IPS-18a (cell line): ENCODE results near the gene DNMT1.
A peak's percentile ranks its signal among the peaks of the same experiment; 100 is the strongest.
"Not testable (repeated sequence)": the region's sequence is repeated elsewhere in the genome, so short reads cannot be mapped to it uniquely, and the experiment has no call there.

ENCODE experiments used
- H3K27ac ChIP-seq: one replicate; pipeline ENCODE4 v1.5.1; 2013; ENCODE audit warnings: low read length
- H3K27me3 ChIP-seq: one replicate; pipeline ENCODE4 v1.6.1; 2013; ENCODE audit warnings: mild to moderate bottlenecking, low read length; ENCODE audit not compliant: control insufficient read depth, insufficient read depth
- H3K36me3 ChIP-seq: one replicate; pipeline ENCODE4 v1.6.1; 2013; ENCODE audit warnings: low read depth, low read length; ENCODE audit not compliant: control insufficient read depth
- H3K4me1 ChIP-seq: one replicate; pipeline ENCODE4 v1.6.1; 2013; ENCODE audit warnings: low read depth, low read length; ENCODE audit not compliant: control insufficient read depth
- H3K4me3 ChIP-seq: one replicate; pipeline ENCODE4 v1.5.1; 2013; ENCODE audit warnings: low read length
- H3K9ac ChIP-seq: one replicate; pipeline ENCODE4 v1.6.1; 2013; ENCODE audit warnings: mild to moderate bottlenecking, low read length, moderate library complexity
- H3K9me3 ChIP-seq: one replicate; pipeline ENCODE4 v1.6.1; 2013; ENCODE audit warnings: low read depth, low read length; ENCODE audit not compliant: control insufficient read depth

Gene DNMT1

DNA sequence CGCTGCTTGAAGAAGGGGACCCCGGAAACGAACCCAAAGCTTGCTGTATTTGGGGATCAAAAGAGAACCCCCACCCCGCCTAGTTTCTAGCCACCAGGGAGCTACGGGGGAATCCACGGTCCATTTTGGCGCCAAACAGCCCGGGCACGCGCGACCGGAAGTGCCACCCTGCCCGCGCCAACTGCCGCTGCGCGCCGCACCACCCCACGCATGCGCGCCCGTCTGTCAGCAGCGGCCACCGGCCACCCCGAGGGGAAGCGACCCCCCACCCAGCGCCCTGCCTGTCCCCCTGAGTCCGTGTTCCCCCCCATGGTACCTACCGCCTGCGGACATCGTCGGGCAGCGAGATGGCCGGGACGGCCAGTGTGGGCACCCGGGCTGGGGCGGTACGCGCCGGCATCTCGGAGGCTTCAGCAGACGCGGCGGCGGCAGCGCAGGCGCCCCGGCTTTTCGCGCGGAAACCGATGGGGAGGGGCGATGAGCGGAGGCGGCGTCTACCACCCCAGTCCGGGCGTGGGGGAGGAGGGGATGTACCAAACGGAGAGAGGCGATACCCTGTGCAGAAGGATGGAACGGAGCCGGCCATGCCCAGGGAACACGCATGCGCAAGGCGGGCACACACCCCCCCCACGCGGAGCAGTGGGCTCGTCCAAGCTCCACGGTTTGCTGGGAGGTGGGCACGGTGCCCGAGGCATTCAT, at the start of gene DNMT1:
DNMT1 (minus strand) TSS at position 454 of the 699 bp plus-strand sequence; CDS start at position 400, 54 bp downstream.
- H3K27me3 ChIP-seq = no peaks in the 10 kb centered on the region
- H3K27ac ChIP-seq = peak within 1 kb of the TSS; percentile 84
- H3K9me3 ChIP-seq = no peaks in the 10 kb centered on the region
- H3K36me3 ChIP-seq = peaks cover 16% of the 10 kb centered on the region
- peak within 1 kb of the TSS; percentile 66 for H3K4me3 ChIP-seq
- peak within 1 kb of the TSS; percentile 93 for H3K9ac ChIP-seq
- no peaks in the 10 kb centered on the region for H3K4me1 ChIP-seq

DNA sequence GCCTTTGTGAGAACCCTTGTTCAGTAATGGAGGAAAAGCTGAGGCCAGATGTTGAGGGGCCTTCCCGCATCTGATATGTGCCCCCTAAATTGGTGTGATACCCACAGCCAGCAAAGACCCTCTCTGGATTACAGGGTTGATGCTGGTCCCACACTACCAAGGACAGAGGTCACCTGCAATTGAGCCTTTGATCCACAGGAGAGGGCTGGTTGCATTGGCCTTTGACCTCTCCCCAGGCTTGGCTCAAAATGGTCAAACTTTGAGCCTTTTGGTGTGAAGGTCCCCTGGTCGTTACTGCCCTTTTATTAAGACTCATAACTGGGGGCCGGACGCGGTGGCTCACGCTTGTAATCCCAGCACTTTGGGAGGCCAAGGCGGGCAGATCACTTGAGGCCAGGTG, 48.9 kb upstream of the DNMT1 start:
- H3K27me3 ChIP-seq = no peaks in the 10 kb centered on the region
- no peaks in the 10 kb centered on the region for H3K9me3 ChIP-seq
- no peaks in the 10 kb centered on the region for H3K36me3 ChIP-seq
- H3K9ac ChIP-seq = no peak overlapping the region
- no peak overlapping the region for H3K4me3 ChIP-seq
- H3K27ac ChIP-seq = no peak overlapping the region
- no peaks in the 10 kb centered on the region for H3K4me1 ChIP-seq

DNA sequence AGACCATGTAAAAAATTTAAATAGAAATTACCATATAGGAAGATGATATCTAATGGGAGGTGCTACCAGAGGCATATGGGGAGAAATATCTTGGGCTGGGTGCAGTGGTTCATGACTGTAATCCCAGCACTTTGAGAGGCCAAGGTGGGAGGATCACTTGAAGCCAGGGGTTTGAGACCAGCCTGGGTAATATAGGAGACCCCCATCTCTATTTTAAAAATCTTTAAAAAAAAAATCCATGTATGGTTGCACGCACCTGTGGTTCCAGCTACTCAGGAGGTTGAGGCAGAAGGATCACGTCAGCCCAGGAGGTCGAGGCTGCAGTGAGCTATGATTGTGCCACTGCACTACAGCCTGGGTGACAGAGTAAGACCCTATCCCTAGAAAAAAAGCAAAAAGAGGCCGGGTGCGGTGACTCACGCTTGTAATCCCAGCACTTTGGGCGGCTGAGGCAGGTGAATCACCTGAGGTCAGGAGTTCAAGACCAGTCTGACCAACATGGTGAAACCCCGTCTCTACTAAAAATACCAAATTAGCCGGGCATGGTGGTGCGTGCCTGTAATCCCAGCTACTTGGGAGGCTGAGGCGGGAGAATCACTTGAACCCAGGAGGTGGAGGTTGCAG, 47.2 kb upstream of the DNMT1 start:
- H3K9ac ChIP-seq, H3K27me3 ChIP-seq, H3K27ac ChIP-seq, H3K4me1 ChIP-seq, H3K4me3 ChIP-seq, H3K9me3 ChIP-seq, H3K36me3 ChIP-seq: not testable (repeated sequence)

DNA sequence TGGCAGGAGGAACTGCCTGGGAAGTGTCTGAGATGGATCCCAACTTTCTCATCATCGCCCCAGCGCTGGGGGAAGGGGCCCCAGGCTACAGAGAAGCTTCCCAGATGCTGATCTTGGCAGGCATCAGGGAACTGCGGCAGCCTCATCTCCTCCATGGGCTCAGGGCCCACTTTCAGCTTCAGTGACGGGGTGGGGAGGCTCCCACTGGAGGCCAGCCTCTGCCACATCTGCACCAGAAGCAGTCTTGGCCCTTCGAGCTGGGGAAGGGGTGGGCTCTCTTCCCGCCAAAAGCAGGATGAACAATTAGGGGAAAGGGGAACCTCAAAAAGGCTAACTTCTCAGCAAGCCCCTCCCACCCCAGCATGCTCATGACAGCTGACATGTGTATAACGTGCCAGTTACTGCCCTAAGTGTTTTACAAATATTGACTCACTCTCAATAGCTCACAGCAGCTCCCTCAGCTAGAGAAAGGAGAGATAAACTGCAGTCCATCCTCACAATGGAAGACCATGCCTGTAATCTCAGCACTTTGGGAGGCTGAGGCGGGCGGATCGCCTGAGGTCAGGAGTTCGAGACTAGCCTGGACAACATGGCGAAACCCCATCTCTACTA, 43.5 kb upstream of the DNMT1 start:
- Histone ChIP-seq H3K4me3 (no peak overlapping the region), H3K27me3 (no peaks in the 10 kb centered on the region), H3K9ac (no peak overlapping the region), H3K9me3 (no peaks in the 10 kb centered on the region), H3K4me1 (no peaks in the 10 kb centered on the region), H3K27ac (no peak overlapping the region), H3K36me3 (no peaks in the 10 kb centered on the region)

DNA sequence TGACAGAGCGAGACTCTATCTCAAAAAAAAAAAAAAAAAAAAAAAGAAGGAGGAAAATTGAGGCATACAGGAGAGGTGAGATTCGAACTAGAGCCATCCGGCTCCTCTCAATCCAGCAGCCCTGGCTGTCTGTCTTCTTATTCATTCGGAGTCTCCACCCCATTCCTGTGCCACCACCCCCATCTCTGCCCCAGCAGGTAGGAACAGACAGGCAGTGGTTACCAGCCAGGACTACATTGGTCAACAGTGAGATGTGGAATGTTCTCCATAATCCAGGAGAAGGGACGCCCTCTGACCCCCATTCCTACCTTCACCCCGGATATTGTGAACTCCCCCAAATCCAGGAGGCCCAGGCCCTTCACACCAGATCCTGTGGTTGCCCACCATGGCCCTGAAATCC, 42.9 kb upstream of the DNMT1 start:
- H3K36me3 ChIP-seq = no peaks in the 10 kb centered on the region
- H3K4me3 ChIP-seq = no peak overlapping the region
- H3K9ac ChIP-seq = no peak overlapping the region
- no peaks in the 10 kb centered on the region for H3K9me3 ChIP-seq
- H3K27me3 ChIP-seq = no peaks in the 10 kb centered on the region
- no peaks in the 10 kb centered on the region for H3K4me1 ChIP-seq
- no peak overlapping the region for H3K27ac ChIP-seq

DNA sequence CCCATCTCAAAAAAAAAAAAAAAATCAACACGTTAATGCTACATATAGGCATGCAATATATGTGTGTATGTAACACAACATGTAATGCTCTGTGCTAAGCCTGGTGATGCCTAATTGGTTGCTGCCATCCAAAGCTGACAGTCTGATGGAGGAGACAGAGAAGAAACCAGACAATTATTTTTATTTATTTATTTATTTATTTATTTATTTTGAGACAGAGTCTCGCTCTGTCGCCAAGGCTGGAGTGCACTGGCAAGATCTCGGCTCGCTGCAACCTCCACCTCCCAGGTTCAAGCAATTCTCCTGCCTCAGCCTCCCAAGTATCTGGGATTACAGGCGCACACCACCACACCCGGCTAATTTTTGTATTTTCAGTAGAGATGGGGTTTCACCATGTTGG, 40.7 kb upstream of the DNMT1 start:
- H3K27ac ChIP-seq, H3K4me3 ChIP-seq, H3K9ac ChIP-seq, H3K27me3 ChIP-seq, H3K36me3 ChIP-seq, H3K9me3 ChIP-seq, H3K4me1 ChIP-seq: not testable (repeated sequence)

DNA sequence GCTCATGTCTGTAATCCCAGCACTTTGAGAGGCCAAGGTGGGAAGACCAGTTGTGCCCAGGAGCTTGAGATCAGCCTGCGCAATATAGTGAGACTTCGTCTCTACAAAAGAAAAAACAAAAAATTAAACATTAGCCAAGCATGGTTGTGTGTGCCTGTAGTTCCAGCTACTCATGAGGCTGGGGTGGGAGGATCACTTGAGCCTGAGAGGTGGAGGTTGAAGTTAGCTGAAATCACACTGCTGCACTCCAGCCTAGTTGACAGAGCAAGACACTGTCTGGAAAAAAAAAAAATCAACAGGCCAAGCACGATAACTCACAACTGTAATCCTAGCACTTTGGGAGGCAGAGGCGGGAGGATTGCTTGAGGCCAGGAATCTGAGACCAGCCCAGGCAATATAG, 40.2 kb upstream of the DNMT1 start:
- Histone ChIP-seq H3K27me3 (no peaks in the 10 kb centered on the region), H3K9me3 (no peaks in the 10 kb centered on the region), H3K27ac (no peak overlapping the region), H3K4me1 (no peaks in the 10 kb centered on the region), H3K36me3 (no peaks in the 10 kb centered on the region), H3K4me3 (no peak overlapping the region), H3K9ac (no peak overlapping the region)

DNA sequence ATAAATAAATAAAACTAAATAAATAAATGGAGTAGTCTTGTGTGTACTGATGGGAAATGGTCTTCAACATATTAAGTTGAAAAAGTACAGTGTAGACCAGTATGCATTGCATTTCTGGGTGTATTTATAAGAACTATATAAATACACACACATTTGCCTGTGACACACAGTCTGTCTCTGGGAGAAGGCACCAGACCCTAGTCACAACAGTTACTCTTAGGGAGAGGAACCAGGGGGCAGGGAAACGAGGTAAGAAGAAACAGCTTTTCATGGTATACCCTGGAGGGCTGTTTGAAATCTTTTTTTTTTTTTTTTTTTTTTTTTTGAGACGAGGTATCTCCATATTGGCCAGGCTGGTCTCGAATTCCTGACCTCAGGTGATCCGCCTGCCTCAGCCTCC, 39.2 kb upstream of the DNMT1 start:
- Histone ChIP-seq H3K4me3 (no peak overlapping the region), H3K4me1 (no peaks in the 10 kb centered on the region), H3K9ac (no peak overlapping the region), H3K27ac (no peak overlapping the region), H3K27me3 (no peaks in the 10 kb centered on the region), H3K9me3 (no peaks in the 10 kb centered on the region), H3K36me3 (no peaks in the 10 kb centered on the region)

DNA sequence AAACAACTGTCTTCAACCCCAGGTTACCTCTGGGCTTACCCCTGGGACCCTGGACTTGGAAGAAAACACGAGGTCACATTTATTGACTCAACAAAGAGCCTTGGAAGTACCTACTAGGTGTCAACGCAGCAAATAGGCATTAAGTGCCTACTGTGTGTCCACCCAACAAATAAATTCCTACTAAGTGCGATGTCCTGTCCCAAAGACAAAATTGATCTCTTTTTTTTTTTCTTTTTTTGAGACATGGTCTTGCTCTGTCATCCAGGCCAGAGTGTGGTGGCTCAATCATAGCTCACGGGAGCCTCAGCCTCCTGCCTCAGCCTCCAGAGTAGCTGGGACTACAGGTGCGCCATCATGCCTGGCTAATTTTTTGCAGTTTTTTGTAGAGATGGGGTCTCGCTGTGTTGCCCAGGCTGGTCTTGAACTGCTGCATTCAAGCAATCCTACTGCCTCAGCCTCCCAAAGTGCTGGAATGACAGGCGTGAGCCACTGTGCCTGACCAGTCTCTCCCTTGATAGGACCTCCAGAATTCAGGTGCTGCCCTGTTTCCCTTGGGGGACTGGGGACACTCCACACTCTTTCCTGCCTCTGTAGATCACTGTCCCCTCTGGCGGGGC, 37.0 kb upstream of the DNMT1 start:
- Histone ChIP-seq H3K4me3 (peak overlapping the region; percentile 75), H3K9me3 (no peaks in the 10 kb centered on the region), H3K27ac (no peak overlapping the region), H3K36me3 (no peaks in the 10 kb centered on the region), H3K4me1 (no peaks in the 10 kb centered on the region), H3K27me3 (no peaks in the 10 kb centered on the region), H3K9ac (peak overlapping the region; percentile 82)

DNA sequence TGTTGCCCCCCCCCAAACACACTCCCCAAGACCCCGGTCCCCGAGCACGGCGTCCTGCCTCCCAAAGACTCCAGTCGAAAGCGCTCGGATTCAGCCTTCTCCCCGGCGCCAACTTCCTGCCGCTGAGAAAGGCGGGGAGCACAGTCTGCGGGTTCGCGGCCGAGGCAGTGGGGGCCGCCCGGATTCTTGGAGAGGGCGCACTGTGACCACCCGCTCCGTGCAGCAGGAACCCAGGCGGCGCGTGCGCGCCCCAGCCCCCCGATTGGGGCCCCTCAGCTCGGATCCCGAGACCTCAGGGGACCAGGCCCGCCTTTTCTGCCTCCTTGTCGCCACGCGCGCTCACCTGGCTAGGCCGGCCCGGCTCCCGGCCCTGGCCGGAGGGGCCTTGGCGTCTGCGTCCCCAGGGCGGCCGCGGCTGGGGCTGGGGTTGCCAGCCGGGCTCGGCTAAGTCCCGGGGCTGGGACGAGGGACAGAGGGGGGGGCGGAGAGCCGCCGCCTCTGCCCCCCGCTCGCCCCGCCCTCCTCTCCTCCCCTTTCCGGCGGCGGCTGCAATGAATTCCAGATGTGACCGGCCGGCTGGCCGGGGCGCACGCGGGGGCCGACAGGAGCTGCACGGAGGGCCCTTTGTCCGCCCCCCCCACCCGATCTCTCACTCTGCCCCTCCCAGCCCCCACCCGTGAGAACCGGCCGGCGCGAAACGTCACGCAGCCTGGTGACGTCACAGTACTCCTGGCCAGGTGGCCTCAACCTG, 36.3 kb upstream of the DNMT1 start, which contains the start of gene S1PR2:
S1PR2 (minus strand) TSS at position 471 of the 751 bp plus-strand sequence. CDS start 6,426 bp downstream, outside the sequence.
- Histone ChIP-seq H3K4me1 (no peaks in the 10 kb centered on the region), H3K9me3 (no peaks in the 10 kb centered on the region), H3K27me3 (no peaks in the 10 kb centered on the region)

DNA sequence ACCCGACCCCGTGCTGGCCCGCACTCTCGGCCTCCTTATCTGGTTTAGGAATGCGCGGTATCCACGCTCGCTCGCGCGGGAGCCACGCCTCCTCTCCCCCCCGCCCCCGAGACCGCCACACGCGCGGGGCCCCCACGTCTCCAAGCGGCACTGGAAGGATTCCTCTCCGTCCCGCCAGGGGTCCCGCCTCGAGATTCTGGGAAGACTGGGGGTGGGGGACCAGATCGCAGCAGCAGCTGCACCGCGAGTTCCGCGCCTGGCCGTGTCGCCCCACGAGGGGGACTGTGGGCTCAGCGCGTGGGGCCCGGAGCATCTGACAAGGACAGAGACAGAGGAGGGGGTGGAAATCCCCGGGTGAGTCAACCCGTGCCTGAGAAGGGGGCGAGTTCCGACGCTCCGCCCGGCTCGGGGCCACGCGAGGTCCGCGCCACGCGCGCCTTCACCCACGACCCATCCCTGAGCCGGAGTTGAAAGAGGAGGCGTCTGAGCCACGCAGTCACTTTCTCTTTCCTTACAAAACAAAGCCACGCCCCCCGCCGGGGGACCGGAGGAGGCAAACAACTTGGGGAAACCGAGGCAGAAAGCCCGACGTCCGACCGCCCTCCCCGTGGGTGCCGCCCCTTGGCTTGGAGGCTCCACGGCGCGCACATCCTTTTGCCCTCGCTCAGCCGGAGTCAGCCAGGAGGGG, 35.6 kb upstream of the DNMT1 start:
- no peaks in the 10 kb centered on the region for H3K9me3 ChIP-seq
- H3K27ac ChIP-seq = no peak overlapping the region
- H3K27me3 ChIP-seq = no peaks in the 10 kb centered on the region
- H3K4me3 ChIP-seq = peak overlapping the region; percentile 75
- H3K4me1 ChIP-seq = no peaks in the 10 kb centered on the region
- H3K36me3 ChIP-seq = no peaks in the 10 kb centered on the region
- H3K9ac ChIP-seq = peak overlapping the region; percentile 82

More for the DNA sequence above, 36.3 kb upstream of the DNMT1 start, which contains the start of gene S1PR2:
- peak within 1 kb of the TSS; percentile 82 for H3K9ac ChIP-seq
- no peak within 1 kb of the TSS for H3K27ac ChIP-seq
- no peaks in the 10 kb centered on the region for H3K36me3 ChIP-seq
- H3K4me3 ChIP-seq = peak within 1 kb of the TSS; percentile 75
